ENCODE results near the gene MAT2B.

Gene MAT2B

GRCh38 chr5:163458778-163459385, 46.5 kb upstream of the MAT2B start:
- H3K79me2 ChIP-seq (ENCODE audit: insufficient read depth, low read length) = peaks cover 51% of the 10 kb centered on the region
- peak overlapping the region; percentile 95 for H3K9ac ChIP-seq (ENCODE audit: low read length)
- H3K4me2 ChIP-seq (ENCODE audit: low read length) = peak overlapping the region; percentile 95
- no peaks in the 10 kb centered on the region for H3K27me3 ChIP-seq (ENCODE audit: insufficient read depth, low read length)
- no peak overlapping the region for H2AFZ ChIP-seq (ENCODE audit: low read length)
- H3F3A ChIP-seq (ENCODE audit: insufficient read depth, low read length) = no peaks in the 10 kb centered on the region
- H3K4me3 ChIP-seq (ENCODE audit: low read depth, low read length, poor library complexity, severe bottlenecking) = peak overlapping the region; percentile 97
- no peaks in the 10 kb centered on the region for H4K20me1 ChIP-seq (ENCODE audit: insufficient read depth, low read length)
- H3K27ac ChIP-seq (ENCODE audit: low read depth, low read length, poor library complexity, severe bottlenecking) = peak overlapping the region; percentile 94
- H3K9me3 ChIP-seq (ENCODE audit: low read length) = no peaks in the 10 kb centered on the region
- peaks cover 36% of the 10 kb centered on the region for H3K4me1 ChIP-seq (ENCODE audit: insufficient read depth, low read length, severe bottlenecking)
- H3K36me3 ChIP-seq (ENCODE audit: insufficient read depth, low read length) = peaks cover 34% of the 10 kb centered on the region
- no peaks in the 10 kb centered on the region for H3K9me2 ChIP-seq (ENCODE audit: low read depth, low read length)
- TF ChIP-seq EZH2 (IDR thresholded peaks at IDR 0.05; ENCODE audit: borderline replicate concordance, low read length) (no peak), CTCF (IDR thresholded peaks at IDR 0.05; ENCODE audit: low read length) (no peak)

- H3K79me2 ChIP-seq (ENCODE audit: insufficient read depth, low read length) = peaks cover 52% of the 10 kb centered on the region
- H3K36me3 ChIP-seq (ENCODE audit: insufficient read depth, low read length) = peaks cover 36% of the 10 kb centered on the region
- no peaks in the 10 kb centered on the region for H3F3A ChIP-seq (ENCODE audit: insufficient read depth, low read length)
- peak overlapping the region; percentile 95 for H3K9ac ChIP-seq (ENCODE audit: low read length)
- H3K4me2 ChIP-seq (ENCODE audit: low read length) = peak overlapping the region; percentile 95
- H3K27ac ChIP-seq (ENCODE audit: low read depth, low read length, poor library complexity, severe bottlenecking) = peak overlapping the region; percentile 94
- H4K20me1 ChIP-seq (ENCODE audit: insufficient read depth, low read length) = no peaks in the 10 kb centered on the region
- peaks cover 36% of the 10 kb centered on the region for H3K4me1 ChIP-seq (ENCODE audit: insufficient read depth, low read length, severe bottlenecking)
- TF ChIP-seq EZH2 (IDR thresholded peaks at IDR 0.05; ENCODE audit: borderline replicate concordance, low read length) = no peak
- no peaks in the 10 kb centered on the region for H3K9me2 ChIP-seq (ENCODE audit: low read depth, low read length)
- H3K27me3 ChIP-seq (ENCODE audit: insufficient read depth, low read length) = no peaks in the 10 kb centered on the region
- H3K9me3 ChIP-seq (ENCODE audit: low read length) = no peaks in the 10 kb centered on the region
- no peak overlapping the region for H2AFZ ChIP-seq (ENCODE audit: low read length)
- H3K4me3 ChIP-seq (ENCODE audit: low read depth, low read length, poor library complexity, severe bottlenecking) = peak overlapping the region; percentile 97
These were observed 46.0 kb upstream of the MAT2B start for GRCh38 chr5:163459462-163459818.

GRCh38 chr5:163459819-163460561, 45.4 kb upstream of the MAT2B start, which contains the start of gene NUDCD2:
NUDCD2 (minus strand) TSS chr5:163460102; CDS start chr5:163460050, 52 bp downstream.
- Histone ChIP-seq H3K79me2 (ENCODE audit: insufficient read depth, low read length) (peaks cover 54% of the 10 kb centered on the region), H3K27ac (ENCODE audit: low read depth, low read length, poor library complexity, severe bottlenecking) (peak within 1 kb of the TSS; percentile 96), H3K4me1 (ENCODE audit: insufficient read depth, low read length, severe bottlenecking) (peaks cover 36% of the 10 kb centered on the region), H3K27me3 (ENCODE audit: insufficient read depth, low read length) (no peaks in the 10 kb centered on the region), H3K36me3 (ENCODE audit: insufficient read depth, low read length) (peaks cover 36% of the 10 kb centered on the region), H3K9ac (ENCODE audit: low read length) (peak within 1 kb of the TSS; percentile 98), H3F3A (ENCODE audit: insufficient read depth, low read length) (no peaks in the 10 kb centered on the region), H2AFZ (ENCODE audit: low read length) (no peak within 1 kb of the TSS), H4K20me1 (ENCODE audit: insufficient read depth, low read length) (no peaks in the 10 kb centered on the region), H3K9me2 (ENCODE audit: low read depth, low read length) (no peaks in the 10 kb centered on the region), H3K4me2 (ENCODE audit: low read length) (peak within 1 kb of the TSS; percentile 95), H3K4me3 (ENCODE audit: low read depth, low read length, poor library complexity, severe bottlenecking) (peak within 1 kb of the TSS; percentile 97), H3K9me3 (ENCODE audit: low read length) (no peaks in the 10 kb centered on the region)
- TF ChIP-seq CTCF (IDR thresholded peaks at IDR 0.05; ENCODE audit: low read length) = peak; percentile 30; the same call in 1 of the 2 replicates
- TF ChIP-seq EZH2 (IDR thresholded peaks at IDR 0.05; ENCODE audit: borderline replicate concordance, low read length) = no peak
